ENCODE data around the gene ASIC4.

ASIC4 gene

DNA sequence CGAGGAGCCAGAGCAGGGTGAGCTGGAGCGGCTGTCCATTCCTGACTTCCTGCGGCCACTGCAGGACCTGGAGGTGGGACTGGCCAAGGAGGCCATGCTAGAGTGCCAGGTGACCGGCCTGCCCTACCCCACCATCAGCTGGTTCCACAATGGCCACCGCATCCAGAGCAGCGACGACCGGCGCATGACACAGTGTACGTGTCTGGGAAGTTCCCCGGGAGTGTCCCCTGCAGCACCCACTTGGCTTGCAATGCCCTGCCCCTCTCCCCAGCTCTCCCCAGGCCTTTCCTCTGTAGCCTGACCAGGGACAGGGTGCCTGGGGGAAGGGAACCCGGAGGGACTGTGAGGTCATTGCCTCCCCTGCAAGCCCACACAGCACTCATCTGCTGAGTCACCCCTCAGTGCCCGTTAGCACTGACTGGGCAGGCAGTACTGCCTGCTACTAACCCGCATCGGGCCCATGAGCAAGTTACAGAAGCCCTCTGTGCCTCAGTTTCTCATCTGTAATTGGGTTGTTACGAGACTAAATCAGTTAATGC lies 45.0 kb upstream of the ASIC4 start:
- no peak for TF ChIP-seq CTCF (IDR thresholded peaks at IDR 0.05; ENCODE audit: insufficient read depth, missing control alignments)
- DNase-seq (ENCODE audit: insufficient read length, low spot score) (no peak), FAIRE-seq (no peak)

- no peak for TF ChIP-seq CTCF (IDR thresholded peaks at IDR 0.05; ENCODE audit: insufficient read depth, missing control alignments)
- DNase-seq (ENCODE audit: insufficient read length, low spot score) (no peak), FAIRE-seq (no peak)
Measured at GRCh38 chr2:219470429-219470828, 43.9 kb upstream of the ASIC4 start.

- no peak for TF ChIP-seq CTCF (IDR thresholded peaks at IDR 0.05; ENCODE audit: insufficient read depth, missing control alignments)
- DNase-seq (ENCODE audit: insufficient read length, low spot score) (no peak), FAIRE-seq (no peak)
Measured at GRCh38 chr2:219471476-219472371, 42.6 kb upstream of the ASIC4 start.

DNA sequence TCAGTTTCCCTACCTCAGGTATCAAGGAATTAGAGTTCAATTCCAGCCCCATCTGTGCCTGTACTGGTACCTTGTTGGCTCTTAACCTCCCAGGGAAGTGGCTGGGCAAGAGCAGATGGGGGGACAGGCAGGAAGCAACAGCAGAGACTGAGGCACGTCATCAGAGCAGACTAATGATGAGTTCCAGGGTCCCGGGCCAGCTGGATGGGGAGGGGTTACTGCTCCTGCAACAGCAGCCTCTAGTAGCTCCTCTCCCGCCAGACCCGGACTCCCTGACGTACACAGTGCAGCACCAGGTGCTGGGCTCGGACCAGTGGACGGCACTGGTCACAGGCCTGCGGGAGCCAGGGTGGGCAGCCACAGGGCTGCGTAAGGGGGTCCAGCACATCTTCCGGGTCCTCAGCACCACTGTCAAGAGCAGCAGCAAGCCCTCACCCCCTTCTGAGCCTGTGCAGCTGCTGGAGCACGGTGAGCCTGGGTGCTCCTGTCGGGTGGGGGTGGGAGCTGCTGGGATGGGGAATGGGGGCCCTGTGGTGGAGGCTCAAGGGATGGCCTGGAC lies 41.6 kb upstream of the ASIC4 start:
- TF ChIP-seq CTCF (IDR thresholded peaks at IDR 0.05; ENCODE audit: insufficient read depth, missing control alignments) = no peak
- FAIRE-seq (no peak), DNase-seq (ENCODE audit: insufficient read length, low spot score) (no peak)

- DNase-seq (ENCODE audit: insufficient read length, low spot score) (no peak), FAIRE-seq (no peak)
- no peak for TF ChIP-seq CTCF (IDR thresholded peaks at IDR 0.05; ENCODE audit: insufficient read depth, missing control alignments)
Measured at GRCh38 chr2:219473511-219473910, 40.8 kb upstream of the ASIC4 start.

GRCh38 chr2:219474285-219475060 lies 39.8 kb upstream of the ASIC4 start:
- TF ChIP-seq CTCF (IDR thresholded peaks at IDR 0.05; ENCODE audit: insufficient read depth, missing control alignments) = no peak
- FAIRE-seq (no peak), DNase-seq (ENCODE audit: insufficient read length, low spot score) (no peak)
